HG02938 (cell line): Measurements from ENCODE around the gene SLC47A2.
"Not testable (repeated sequence)": the region's sequence is repeated elsewhere in the genome, so short reads cannot be mapped to it uniquely, and the experiment has no call there.

Experiments
- ATAC-seq: cut with Tn5 transposase; IDR thresholded peaks from one replicate; pipeline ENCODE4 v1.9.1; 2021; ENCODE audit warnings: mild to moderate bottlenecking, moderate library complexity; ENCODE audit not compliant: unreplicated experiment

SLC47A2 gene

GRCh38 chr17:19716108-19717030 lies at the start of gene SLC47A2:
TSS of gene SLC47A2 (minus strand) at chr17:19716584. CDS start at chr17:19716555, 29 bp downstream.
- ATAC-seq = no peak

- no peak for ATAC-seq
Measured at GRCh38 chr17:19766016-19766415, 49.6 kb upstream of the SLC47A2 start.

DNA sequence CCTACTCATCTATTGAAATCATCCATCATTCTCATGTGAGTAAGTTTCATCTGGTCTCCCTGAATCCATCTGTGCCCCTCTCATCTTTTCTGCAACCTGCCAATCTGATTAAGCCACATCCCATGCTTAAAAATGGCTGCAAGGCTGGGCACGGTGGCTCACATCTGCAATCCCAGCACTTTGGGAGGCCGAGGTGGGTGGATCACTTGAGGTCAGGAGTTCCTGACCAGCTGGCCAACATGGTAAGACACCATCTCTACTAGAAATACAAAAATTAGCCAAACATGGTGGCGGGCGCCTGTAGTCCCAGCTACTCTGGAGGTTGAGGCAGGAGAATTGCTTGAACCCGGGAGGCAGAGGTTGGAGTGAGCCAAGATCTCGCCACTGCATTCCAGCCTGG lies 47.6 kb upstream of the SLC47A2 start:
- ATAC-seq = not testable (repeated sequence)

DNA sequence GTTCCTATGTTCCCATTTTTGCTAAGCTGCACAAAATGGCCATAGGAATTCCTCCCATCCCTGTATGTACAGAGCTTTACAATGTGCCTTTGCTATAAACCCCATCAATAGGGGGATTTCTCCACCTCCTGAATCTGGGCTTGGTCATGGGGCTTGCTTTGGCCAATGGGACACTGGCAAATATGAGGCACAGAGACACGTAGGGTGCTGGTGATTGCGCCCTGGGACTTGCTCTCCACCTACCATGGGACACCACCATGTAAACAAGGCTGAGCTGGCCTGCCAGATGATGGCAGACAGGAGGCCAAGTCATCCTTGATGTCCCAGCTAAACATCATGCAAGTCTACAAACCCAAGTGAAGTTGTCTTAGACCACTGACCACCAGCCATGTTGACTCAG lies 47.0 kb upstream of the SLC47A2 start:
- no peak for ATAC-seq

- no peak for ATAC-seq
Measured at GRCh38 chr17:19762515-19762961, 46.2 kb upstream of the SLC47A2 start.

GRCh38 chr17:19760746-19761145 lies 44.4 kb upstream of the SLC47A2 start:
- ATAC-seq = no peak

GRCh38 chr17:19759568-19760549 lies 43.5 kb upstream of the SLC47A2 start:
- ATAC-seq = no peak

GRCh38 chr17:19757536-19758180 lies 41.3 kb upstream of the SLC47A2 start:
- ATAC-seq = no peak

- ATAC-seq = no peak
Measured at GRCh38 chr17:19756546-19756945, 40.2 kb upstream of the SLC47A2 start.

DNA sequence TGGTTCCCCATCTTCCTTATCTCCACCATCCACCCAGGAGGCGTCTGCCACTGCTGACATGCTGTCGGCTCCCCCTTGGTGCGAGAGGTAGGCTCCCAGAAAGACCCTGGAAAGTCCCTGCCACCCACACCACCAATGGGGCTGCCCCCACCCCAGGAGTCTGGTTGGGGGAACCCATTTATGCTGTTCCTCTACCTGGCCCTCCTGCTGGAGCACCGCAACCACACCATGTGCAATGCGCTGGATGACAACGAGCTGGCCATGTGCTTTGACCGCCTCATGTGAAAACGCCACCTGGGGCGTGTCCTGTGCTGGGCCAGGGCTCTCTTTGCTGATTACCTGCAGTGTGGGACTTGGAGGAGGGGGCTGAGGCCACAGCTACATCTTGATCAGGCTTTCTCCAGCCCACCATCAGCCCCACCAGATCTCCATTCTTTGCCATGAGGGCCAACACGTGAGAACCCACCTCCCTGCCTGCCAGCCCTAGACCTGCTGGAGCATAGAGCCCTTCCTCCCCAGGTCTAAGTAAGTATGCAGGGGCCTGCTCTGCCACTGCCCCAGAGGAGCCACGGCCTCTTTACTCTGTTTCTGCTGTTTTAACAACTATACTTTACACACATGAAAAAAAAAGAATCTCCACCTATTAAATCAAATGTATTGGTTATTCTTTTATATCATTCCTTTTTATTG lies 39.6 kb upstream of the SLC47A2 start:
- ATAC-seq = no peak

DNA sequence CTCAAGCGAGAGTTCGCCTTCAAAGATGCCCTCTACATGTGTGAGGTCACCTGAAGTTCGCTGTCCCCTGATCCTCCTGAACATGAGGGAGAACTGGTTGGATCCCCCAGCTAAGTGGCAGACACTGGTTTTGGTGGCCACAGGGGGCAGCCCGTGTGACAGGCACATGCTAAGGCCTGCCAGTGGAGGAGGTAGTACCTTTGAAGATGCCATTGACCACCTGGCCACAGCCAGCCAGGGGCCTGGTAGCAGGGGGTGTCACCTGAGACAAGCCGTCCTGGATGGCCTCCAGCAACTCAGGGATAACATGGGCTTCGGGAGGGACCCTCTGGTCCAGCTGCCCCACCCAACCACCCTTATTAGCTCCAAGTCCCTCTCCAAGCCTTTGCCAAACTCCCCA lies 39.0 kb upstream of the SLC47A2 start:
- ATAC-seq = no peak

GRCh38 chr17:19753661-19754463 lies 37.5 kb upstream of the SLC47A2 start:
- ATAC-seq = no peak

GRCh38 chr17:19753051-19753509 lies 36.7 kb upstream of the SLC47A2 start:
- ATAC-seq = no peak

DNA sequence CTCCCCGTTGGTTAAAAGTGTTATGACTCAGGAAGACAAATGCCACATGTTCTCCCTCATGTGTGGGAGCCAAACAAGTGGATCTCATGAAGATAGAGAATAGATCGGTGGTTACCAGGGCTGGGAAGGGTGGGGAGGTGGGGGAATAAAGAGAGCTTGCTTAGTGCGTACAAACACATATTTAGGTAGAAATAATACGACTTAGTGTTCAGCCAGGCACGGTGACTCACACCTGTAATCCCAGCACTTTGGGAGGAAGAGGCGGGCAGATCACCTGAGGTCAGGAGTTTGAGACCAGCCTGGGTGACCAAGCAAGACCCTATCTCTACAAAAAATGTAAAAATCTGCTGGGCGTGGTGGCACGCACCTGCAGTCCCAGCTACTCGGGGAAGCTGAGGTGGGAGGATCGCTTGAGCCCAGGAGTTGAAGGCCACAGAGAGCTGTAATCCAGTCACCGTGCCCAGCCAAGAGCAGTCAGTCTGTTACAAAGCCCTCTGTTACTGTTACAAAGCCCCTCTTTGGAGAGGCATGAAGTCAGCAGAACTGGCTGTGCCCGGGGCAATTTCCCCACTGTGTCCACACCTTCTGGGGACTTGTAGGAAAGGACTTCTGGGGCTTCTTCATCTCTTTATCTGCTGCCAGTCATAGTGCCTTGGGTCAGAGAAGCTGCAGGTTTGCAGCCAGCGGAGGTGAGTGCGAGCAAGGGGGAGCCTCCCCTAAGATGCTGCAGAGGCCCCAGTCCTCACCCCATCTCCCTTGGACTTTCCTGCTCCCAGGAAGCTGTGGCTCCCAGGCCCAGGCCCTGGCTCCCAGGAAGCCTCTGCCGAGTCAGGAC lies 36.0 kb upstream of the SLC47A2 start:
- no peak for ATAC-seq

GRCh38 chr17:19750835-19751234 lies 34.5 kb upstream of the SLC47A2 start:
- ATAC-seq = no peak

- ATAC-seq = no peak
Measured at GRCh38 chr17:19750020-19750572, 33.7 kb upstream of the SLC47A2 start.

DNA sequence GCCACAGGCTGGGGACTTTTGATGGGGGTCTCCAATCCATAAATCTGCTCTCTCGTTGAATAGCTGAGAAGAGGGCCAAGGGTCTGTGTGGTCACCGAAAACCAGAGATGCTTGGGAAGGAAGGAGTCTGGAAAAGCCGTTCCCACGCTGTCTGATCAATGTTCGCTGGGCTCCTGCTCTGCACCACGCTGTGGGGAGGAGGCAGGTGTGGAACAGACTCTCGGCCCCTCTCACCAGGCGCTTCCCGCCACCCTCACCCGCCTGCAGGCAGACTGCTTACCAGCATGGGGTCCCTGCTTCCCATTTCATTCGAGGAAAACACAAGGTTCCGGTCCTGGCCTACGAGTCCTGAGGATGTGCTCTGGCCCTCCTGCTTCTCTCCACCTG lies 32.4 kb upstream of the SLC47A2 start:
- no peak for ATAC-seq
